GM18526 (cell line): Measurements from ENCODE around the gene NEMF.

ENCODE experiments used
- POLR2A ChIP-seq: IDR thresholded peaks from 3 replicates; pipeline ENCODE4 v1.6.1; 2011; ENCODE audit not compliant: insufficient read length; ENCODE audit errors: extremely low read depth

NEMF gene

DNA sequence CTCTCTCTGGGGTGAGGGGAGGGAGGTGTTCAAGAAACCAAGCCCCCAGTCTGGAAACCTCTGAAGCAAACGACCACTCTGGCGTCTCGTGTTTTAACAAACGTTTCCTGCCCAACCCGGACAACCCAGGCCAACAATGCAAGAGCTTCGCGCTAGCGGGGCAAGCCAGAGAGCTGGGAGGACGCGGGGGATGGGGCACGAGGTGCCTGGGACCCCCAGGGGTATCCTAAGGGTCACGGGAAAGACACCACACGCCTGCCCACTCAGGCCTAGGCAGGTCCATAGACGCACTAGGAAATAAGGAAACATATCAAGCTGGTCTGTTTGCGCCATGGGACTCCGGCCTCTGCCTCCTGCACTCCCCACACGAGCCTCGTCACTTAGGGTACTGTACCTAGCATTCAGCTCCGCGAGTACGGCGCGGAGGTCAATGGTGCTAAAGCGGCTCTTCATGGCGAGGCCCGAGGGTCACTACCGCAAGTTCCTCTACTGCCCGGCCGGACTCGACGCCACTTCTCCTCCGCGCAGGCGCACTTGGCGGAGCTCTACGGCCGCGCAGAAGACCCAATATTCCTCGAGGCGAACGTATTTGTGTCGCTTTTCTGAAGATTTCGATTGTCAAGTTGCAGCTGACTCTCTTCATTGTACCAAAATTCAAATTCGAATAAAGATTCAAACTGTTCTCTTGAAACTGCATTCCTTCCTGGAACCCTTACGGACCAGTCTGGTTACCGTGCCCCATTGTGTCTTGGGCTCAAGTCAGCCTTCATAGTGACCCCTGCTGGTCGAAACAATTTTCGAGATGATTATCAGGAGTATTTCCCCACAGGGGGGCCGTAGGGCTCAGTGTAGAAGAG is at the start of gene NEMF:
TSS of gene NEMF (minus strand) at position 488 of the 857 bp plus-strand sequence. CDS start at position 453, 35 bp downstream.
- TF ChIP-seq POLR2A: peak; percentile 83

DNA sequence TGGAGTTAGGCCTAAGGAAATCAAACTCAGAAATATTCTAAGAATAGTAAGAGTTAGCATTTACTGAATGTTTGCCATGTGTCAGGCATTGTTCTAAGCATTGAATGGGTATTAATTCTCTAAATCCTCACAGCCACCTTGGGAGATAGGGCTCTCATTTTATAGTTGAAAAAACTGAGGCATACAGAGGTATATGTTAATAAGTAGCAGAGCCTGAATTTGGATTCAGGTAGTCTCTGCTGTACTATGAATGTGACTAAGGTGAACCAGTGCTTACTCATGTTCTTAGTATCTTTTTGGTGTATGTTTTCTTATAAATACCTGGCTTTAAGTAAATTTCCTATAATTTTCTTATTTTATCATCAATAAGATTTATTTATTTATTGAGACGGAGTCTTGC is 48.4 kb upstream of the NEMF start:
- TF ChIP-seq POLR2A: no peak

DNA sequence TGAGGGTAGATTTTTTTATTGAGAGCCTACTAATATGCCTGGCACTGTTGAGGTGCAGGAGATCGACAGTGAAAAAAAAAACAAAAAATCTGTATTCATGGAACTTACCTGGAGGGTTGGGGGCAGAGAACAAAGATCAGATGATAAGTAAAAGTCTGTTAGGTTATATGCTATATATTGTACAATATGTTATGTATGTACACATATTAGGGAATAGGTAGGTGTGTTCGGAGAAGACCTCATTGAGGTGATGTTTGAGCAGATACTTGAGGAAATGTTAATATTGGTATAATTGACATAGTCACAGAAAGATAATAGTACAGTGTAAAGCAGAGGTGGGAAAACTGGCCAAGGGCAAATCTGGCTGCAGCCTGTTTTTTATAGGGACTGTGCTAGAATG is 45.9 kb upstream of the NEMF start:
- TF ChIP-seq POLR2A: no peak

DNA sequence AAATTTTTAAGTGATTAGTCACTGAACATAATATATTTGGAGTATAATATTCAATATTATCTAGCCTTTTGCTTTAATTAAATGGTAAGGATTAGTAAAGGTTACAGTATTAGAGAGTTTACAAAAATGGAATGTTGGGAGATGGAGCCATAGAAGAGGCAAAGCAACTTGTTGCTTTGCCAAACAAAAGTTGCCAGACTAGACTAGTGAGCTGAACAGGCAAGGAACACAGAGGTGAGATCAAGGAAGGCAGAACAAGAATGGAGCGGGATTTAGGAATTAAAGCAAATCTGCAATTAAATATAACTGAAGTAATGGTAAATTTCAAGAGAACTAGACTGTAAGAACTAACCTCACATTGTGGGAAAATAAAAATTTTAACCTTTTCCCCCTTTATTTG is 45.4 kb upstream of the NEMF start:
- no peak for TF ChIP-seq POLR2A

DNA sequence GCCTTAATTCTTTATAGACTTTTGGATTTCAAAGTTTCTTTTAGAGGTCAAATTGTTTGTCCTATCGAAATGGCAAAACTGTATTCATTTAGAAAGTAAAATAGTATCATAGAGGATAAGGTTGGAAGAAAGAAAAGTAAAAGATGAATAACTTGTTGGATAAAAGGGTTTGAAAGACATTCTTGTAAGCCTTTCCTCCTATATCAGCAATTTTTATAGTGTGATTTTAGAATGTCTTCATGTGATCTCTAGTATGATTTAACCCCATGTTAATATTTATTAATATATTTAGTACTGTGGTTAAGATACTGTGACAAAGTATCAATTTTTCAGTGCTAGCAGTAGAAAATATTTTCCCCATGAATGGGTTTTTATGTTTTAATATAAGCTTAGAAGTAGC is 44.8 kb upstream of the NEMF start:
- no peak for TF ChIP-seq POLR2A

DNA sequence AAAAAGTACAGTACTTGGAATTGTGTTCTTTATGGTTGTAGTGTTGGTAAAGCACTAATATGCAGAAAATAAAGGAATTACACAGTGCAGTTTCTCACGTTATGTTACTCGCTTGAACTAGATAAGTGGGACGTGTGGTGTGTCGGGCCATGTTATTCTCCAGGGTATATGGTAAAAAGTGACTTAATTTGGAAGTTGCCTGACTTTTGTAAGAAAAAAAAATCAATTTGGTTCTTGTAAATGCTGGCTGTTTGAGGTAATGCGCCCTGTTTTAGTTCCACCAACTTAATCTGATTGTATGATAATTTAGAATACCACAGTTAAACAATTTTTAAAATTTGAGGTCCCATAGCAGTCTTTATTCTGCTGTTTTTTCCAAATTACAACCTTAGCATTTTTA is 44.4 kb upstream of the NEMF start:
- no peak for TF ChIP-seq POLR2A

DNA sequence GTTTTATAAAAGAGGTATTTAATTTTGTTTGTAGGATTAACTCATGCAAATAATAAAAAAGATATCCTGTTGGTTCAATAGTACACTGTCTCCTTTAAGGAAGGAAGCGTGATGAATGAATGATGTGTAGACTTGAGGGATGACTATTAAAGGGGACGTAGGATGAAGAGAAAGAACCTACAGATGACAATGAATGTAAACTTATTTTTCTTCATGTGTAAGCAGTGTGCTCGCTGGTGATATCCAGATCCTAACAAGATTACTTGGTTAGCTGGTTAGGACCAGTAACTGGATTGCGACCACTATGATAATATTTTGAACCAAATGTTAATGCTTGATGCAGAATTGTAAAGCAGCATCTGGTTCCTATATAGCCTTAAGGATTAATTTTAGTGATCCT is 42.9 kb upstream of the NEMF start:
- TF ChIP-seq POLR2A: no peak

GRCh38 chr14:49893309-49894213 is 41.0 kb upstream of the NEMF start:
- TF ChIP-seq POLR2A: no peak

DNA sequence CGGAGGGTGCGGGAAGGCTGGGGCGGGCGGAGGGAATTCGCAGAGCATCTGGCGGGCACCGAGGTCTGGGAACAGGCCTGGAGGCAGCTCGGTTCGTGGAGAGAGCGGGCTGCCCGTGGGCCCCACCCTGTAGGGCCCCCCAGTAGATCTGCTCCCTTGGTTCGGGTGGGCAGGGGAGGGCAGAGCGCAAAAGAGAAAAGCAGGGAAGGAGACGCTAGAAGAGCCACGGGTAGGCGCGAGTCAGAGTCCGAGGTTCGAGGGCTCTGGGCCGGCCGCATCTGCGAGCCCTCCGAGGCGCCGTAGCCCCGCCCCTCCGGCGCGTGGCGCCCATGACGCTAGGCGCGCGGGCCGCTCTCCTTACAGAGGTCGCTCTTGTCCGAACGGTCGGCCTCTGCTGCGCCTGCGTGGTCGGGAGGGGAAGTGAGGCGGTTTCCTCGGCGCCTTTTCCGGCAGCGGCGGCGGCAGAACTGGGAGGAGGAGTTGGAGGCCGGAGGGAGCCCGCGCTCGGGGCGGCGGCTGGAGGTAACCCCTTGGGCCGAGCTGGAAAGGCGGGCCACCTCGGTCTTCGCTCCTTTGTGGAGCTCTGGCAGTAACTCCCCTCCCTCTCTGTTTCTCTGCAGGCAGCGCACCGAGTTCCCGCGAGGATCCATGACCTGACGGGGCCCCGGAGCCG is 40.2 kb upstream of the NEMF start, which contains the start of gene ARF6:
TSS of gene ARF6 (plus strand) at position 447 of the 673 bp plus-strand sequence. CDS start 655 bp downstream, outside the sequence.
- TF ChIP-seq POLR2A: peak; percentile 87

GRCh38 chr14:49892301-49892635 is 39.7 kb upstream of the NEMF start:
- no peak for TF ChIP-seq POLR2A

DNA sequence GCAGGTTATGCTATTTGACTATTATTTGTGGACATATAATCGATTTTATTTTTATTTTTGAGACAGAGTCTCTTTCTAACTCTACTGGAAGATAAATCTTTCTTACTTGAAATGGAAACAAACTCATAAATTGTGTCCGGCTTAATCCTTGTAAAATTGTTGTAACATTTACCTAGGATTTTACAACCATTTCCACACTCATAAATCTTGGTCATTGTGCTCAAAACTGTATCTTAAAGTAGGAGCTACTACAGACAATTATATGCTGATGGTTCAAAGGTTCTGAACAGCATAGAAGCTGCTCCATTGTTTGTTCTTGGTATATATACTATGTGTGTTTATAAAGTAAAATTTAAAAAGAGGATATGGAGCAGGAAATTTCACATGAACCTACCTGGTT is 35.7 kb upstream of the NEMF start:
- no peak for TF ChIP-seq POLR2A

GRCh38 chr14:49886523-49886922 is 33.9 kb upstream of the NEMF start:
- TF ChIP-seq POLR2A: no peak

- no peak for TF ChIP-seq POLR2A
These were observed 30.5 kb upstream of the NEMF start for GRCh38 chr14:49882826-49883694.

DNA sequence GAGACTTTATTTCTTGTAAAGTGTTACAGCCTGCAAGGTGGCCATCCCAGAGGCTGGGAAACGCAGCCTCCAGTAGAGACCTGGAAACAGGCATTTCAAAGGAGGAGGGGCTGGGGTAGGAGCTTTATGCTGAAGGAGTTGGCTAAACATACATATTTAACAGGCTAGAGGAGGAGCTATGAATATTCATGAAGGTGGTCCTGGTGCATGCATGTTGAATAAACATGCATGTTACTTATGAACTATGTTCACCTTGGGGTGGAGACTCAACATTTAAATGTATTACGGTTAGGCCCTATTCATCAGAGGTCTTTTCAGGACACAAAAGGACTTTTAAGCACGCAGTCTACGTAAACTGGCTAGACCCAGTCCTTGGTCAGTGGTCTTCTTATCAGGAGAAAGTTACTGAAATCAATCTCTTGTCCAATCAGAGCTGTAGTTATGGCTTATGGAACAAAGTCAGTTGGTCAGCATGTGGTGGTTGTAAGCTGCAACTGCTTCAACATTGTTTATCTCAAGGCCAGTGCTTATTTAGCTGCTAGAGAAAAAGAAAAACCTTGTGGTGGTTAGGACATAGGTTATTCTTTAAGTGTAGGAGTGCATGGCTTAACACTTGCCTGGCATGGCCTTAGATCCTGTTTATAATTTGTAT is 28.9 kb upstream of the NEMF start:
- no peak for TF ChIP-seq POLR2A
